ENCODE measurements around the gene UNC13D.

The UNC13D gene

GRCh38 chr17:75806822-75807500 is 37.2 kb downstream of the UNC13D start:
- no peak overlapping the region for H3K9ac ChIP-seq (ENCODE audit: low read length)
- no peaks in the 10 kb centered on the region for H3K9me3 ChIP-seq (replicated peaks; ENCODE audit: insufficient read depth, low read length)
- H2AFZ ChIP-seq (ENCODE audit: low read length): no peak overlapping the region
- H3K4me1 ChIP-seq (ENCODE audit: low read length): no peaks in the 10 kb centered on the region
- H3F3A ChIP-seq (ENCODE audit: insufficient read depth, low read length): no peaks in the 10 kb centered on the region
- H3K4me3 ChIP-seq (ENCODE audit: low read length): no peak overlapping the region
- H3K9me2 ChIP-seq (replicated peaks; ENCODE audit: insufficient read depth, low read length): no peaks in the 10 kb centered on the region
- TF ChIP-seq EZH2phosphoT487 (IDR thresholded peaks at IDR 0.05; ENCODE audit: low read length) (no peak), EZH2 (optimal IDR thresholded peaks at IDR 0.05; ENCODE audit: low read depth, low read length) (no peak), CTCF (IDR thresholded peaks at IDR 0.05; ENCODE audit: low read length) (no peak)
- H3K79me2 ChIP-seq (ENCODE audit: low read length): peaks cover 4% of the 10 kb centered on the region; the same call in 1 of the 2 replicates
- H3K27ac ChIP-seq (ENCODE audit: low read length): no peak overlapping the region
- no peaks in the 10 kb centered on the region for H4K20me1 ChIP-seq (ENCODE audit: insufficient read depth, low read length)
- DNase-seq: no peak
- H3K36me3 ChIP-seq (replicated peaks; ENCODE audit: insufficient read depth, low read length): peaks cover 5% of the 10 kb centered on the region; the same call in 1 of the 2 replicates
- H3K4me2 ChIP-seq (ENCODE audit: low read depth, low read length): no peak overlapping the region
- H3K27me3 ChIP-seq (replicated peaks; ENCODE audit: insufficient read depth, low read length): no peaks in the 10 kb centered on the region

- Histone ChIP-seq H3K4me3 (ENCODE audit: low read length) (no peak overlapping the region), H3K4me1 (ENCODE audit: low read length) (no peaks in the 10 kb centered on the region), H3K27me3 (replicated peaks; ENCODE audit: insufficient read depth, low read length) (no peaks in the 10 kb centered on the region), H3K9me3 (replicated peaks; ENCODE audit: insufficient read depth, low read length) (no peaks in the 10 kb centered on the region), H3K36me3 (replicated peaks; ENCODE audit: insufficient read depth, low read length) (no peaks in the 10 kb centered on the region), H3K79me2 (ENCODE audit: low read length) (peaks cover 4% of the 10 kb centered on the region; the same call in 1 of the 2 replicates), H3K27ac (ENCODE audit: low read length) (no peak overlapping the region), H2AFZ (ENCODE audit: low read length) (no peak overlapping the region), H3K9me2 (replicated peaks; ENCODE audit: insufficient read depth, low read length) (no peaks in the 10 kb centered on the region), H3K9ac (ENCODE audit: low read length) (no peak overlapping the region), H3F3A (ENCODE audit: insufficient read depth, low read length) (no peaks in the 10 kb centered on the region), H4K20me1 (ENCODE audit: insufficient read depth, low read length) (no peaks in the 10 kb centered on the region), H3K4me2 (ENCODE audit: low read depth, low read length) (no peak overlapping the region)
- no peak for TF ChIP-seq EZH2phosphoT487 (IDR thresholded peaks at IDR 0.05; ENCODE audit: low read length)
- TF ChIP-seq EZH2 (optimal IDR thresholded peaks at IDR 0.05; ENCODE audit: low read depth, low read length): no peak
- no peak for TF ChIP-seq CTCF (IDR thresholded peaks at IDR 0.05; ENCODE audit: low read length)
- DNase-seq: no peak
Measured at GRCh38 chr17:75803883-75804282, 40.3 kb downstream of the UNC13D start.

GRCh38 chr17:75799402-75799801 is 44.8 kb downstream of the UNC13D start:
- TF ChIP-seq EZH2 (optimal IDR thresholded peaks at IDR 0.05; ENCODE audit: low read depth, low read length): no peak
- no peak for TF ChIP-seq EZH2phosphoT487 (IDR thresholded peaks at IDR 0.05; ENCODE audit: low read length)
- TF ChIP-seq CTCF (IDR thresholded peaks at IDR 0.05; ENCODE audit: low read length): no peak
- Histone ChIP-seq H3K4me3 (ENCODE audit: low read length) (no peak overlapping the region), H2AFZ (ENCODE audit: low read length) (no peak overlapping the region), H3K4me1 (ENCODE audit: low read length) (no peaks in the 10 kb centered on the region), H3K79me2 (ENCODE audit: low read length) (peaks cover 23% of the 10 kb centered on the region), H4K20me1 (ENCODE audit: insufficient read depth, low read length) (no peaks in the 10 kb centered on the region), H3K27ac (ENCODE audit: low read length) (no peak overlapping the region), H3K9me2 (replicated peaks; ENCODE audit: insufficient read depth, low read length) (no peaks in the 10 kb centered on the region), H3F3A (ENCODE audit: insufficient read depth, low read length) (no peaks in the 10 kb centered on the region), H3K9ac (ENCODE audit: low read length) (no peak overlapping the region), H3K9me3 (replicated peaks; ENCODE audit: insufficient read depth, low read length) (no peaks in the 10 kb centered on the region), H3K36me3 (replicated peaks; ENCODE audit: insufficient read depth, low read length) (no peaks in the 10 kb centered on the region), H3K4me2 (ENCODE audit: low read depth, low read length) (no peak overlapping the region), H3K27me3 (replicated peaks; ENCODE audit: insufficient read depth, low read length) (no peaks in the 10 kb centered on the region)
- no peak for DNase-seq

All from MM.1S (cell line).